OCI-LY7 (cell line): ENCODE measurements around the gene TPD52L2. TPM values are rescaled to one million over a fixed set of nuclear protein-coding genes. Genes with fewer than 3 reads are reported as not detected.

Source experiments
- BruUV-seq: library from RNA; stranded (reverse); fragments of 400-500 nt; replicated peaks from 2 replicates; lab custom pipeline; 2021; lab: Mats Ljungman, UMichigan
- CTCF ChIA-PET: fragments of 300-600 bp; sonication (Branson Sonifier 250); formaldehyde crosslinking; loops from one replicate; lab custom pipeline; 2022; ENCODE audit warnings: antibody characterized with exemption; ENCODE audit not compliant: unreplicated experiment; lab: Charles Lee
- POLR2A ChIA-PET: fragments of 300-600 bp; sonication (Branson Sonifier 250); formaldehyde crosslinking; loops from one replicate; lab custom pipeline; 2022; ENCODE audit warnings: antibody characterized with exemption; lab: Charles Lee
- DNase-seq: peaks from one replicate; pipeline ENCODE4 v3.0.0-alpha.2; 2015; ENCODE audit warnings: low spot score
- H2AFZ ChIP-seq: fragments of 200-600 bp; sonication (generic), shearing (Covaris generic); 2 replicates; pipeline ENCODE4 v1.6.1; 2014; ENCODE audit warnings: mild to moderate bottlenecking, antibody characterized with exemption, low read length, moderate library complexity
- H3K27ac ChIP-seq: fragments of 200-600 bp; sonication (generic); 2 replicates; pipeline ENCODE4 v1.5.1; 2014; ENCODE audit warnings: mixed run types, low read depth, mild to moderate bottlenecking, moderate library complexity, low read length, inconsistent platforms; ENCODE audit not compliant: poor library complexity, severe bottlenecking
- H3K36me3 ChIP-seq: fragments of 200-600 bp; sonication (generic); 2 replicates; pipeline ENCODE4 v1.6.1; 2014; ENCODE audit warnings: mild to moderate bottlenecking, antibody characterized with exemption, low read length, moderate library complexity, mixed read lengths; ENCODE audit not compliant: insufficient read depth
- H3K4me1 ChIP-seq: fragments of 200-600 bp; sonication (generic); 2 replicates; pipeline ENCODE4 v1.5.1; 2014; ENCODE audit warnings: mild to moderate bottlenecking, low read length; ENCODE audit not compliant: insufficient read depth, poor library complexity, severe bottlenecking
- H3K4me2 ChIP-seq: fragments of 200-600 bp; sonication (generic); 2 replicates; pipeline ENCODE4 v1.6.1; 2014; ENCODE audit warnings: mild to moderate bottlenecking, low read length
- H3K4me3 ChIP-seq: fragments of 200-600 bp; sonication (generic); 2 replicates; pipeline ENCODE4 v1.5.1; 2014; ENCODE audit warnings: mild to moderate bottlenecking, low read depth, low read length; ENCODE audit not compliant: poor library complexity, severe bottlenecking
- H3K79me2 ChIP-seq: fragments of 200-600 bp; sonication (generic); 2 replicates; pipeline ENCODE4 v1.6.1; 2016; ENCODE audit warnings: low read depth, mild to moderate bottlenecking, low read length, moderate library complexity, mixed read lengths; ENCODE audit not compliant: insufficient read depth
- H3K9me2 ChIP-seq: fragments of 200-600 bp; sonication (generic); 2 replicates; pipeline ENCODE4 v1.6.1; 2016; ENCODE audit warnings: mild to moderate bottlenecking, low read length, mixed read lengths; ENCODE audit not compliant: insufficient read depth
- H3K9me3 ChIP-seq: fragments of 200-600 bp; sonication (generic); 2 replicates; pipeline ENCODE4 v1.6.1; 2014; ENCODE audit warnings: mild to moderate bottlenecking, mixed run types, low read length, mixed read lengths
- H4K20me1 ChIP-seq: fragments of 200-600 bp; sonication (generic); 2 replicates; pipeline ENCODE4 v1.6.1; 2014; ENCODE audit warnings: mild to moderate bottlenecking, antibody characterized with exemption, low read length, moderate library complexity, mixed read lengths; ENCODE audit not compliant: insufficient read depth
- CTCF ChIP-seq: fragments of 200-600 bp; sonication (generic); conservative IDR thresholded peaks from 2 replicates; pipeline ENCODE4 v1.5.1; 2014; ENCODE audit warnings: mild to moderate bottlenecking, antibody characterized with exemption, low read length, moderate library complexity, mixed read lengths
- EZH2phosphoT487 ChIP-seq: fragments of 200-600 bp; sonication (generic); IDR thresholded peaks from 2 replicates; pipeline ENCODE4 v1.6.1; 2018; ENCODE audit warnings: low read depth, borderline replicate concordance, mild to moderate bottlenecking, mixed run types, antibody characterized with exemption, low read length, moderate library complexity, mixed read lengths
- intact Hi-C: fragments of 100-400 bp; cut with micrococcal nuclease; formaldehyde crosslinking; loops from one replicate; pipeline ENCODE4 v1.10.0; 2022; ENCODE audit not compliant: unreplicated experiment
- total RNA-seq, 2 experiments: library from RNA; depleted of rRNA in 1 of 2; stranded (reverse); fragments of >200 nt in 1 of 2; shearing (Covaris generic) in 1 of 2; gene quantifications; 2 replicates each; pipeline ENCODE4 v1.2.3, GENCODE V29; 2014 to 2022

The TPD52L2 gene
- total RNA-seq, 2 experiments from 2014 or later, result 27.2 to 51.0 TPM

DNA sequence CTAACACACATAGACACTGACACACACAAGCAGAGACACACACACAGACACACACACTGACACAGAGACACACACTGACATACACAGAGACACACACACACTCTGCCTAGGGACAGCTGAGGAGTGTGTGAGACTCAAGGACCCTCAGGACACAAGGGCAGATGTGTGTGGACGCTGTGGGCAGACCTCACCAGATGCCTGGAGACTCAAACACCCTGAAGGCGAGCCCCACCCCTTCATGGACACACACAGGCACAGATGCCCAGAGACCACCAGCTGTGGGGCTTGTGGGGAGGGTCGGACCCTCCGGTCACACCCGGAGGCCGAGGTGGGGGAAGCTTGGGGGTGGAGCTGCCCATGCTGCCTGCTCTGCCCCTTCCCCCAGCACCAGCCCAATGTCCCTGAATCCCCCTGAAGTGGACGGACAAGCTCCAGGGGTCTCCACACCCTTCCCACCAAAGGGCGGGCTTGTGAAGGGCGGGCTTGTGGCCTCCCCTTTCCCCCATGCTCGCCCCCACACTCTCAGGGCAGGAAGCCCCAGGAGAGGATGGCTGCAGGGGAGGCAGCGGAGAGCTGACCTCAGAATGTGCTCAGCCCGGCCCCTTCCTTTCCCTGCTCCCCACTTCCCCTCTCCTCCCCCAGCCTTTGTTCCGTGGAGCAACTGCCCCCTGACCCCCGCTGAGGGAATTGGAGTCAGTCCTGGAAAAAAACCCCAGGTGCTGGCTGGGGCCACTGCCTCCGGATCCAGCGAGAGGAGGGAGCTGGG is 17.6 kb upstream of the TPD52L2 start:
- H3K4me1 ChIP-seq, result no peaks in the 10 kb centered on the region
- BruUV-seq, result no TSS peak
- intact Hi-C loops, result no loop called here

GRCh38 chr20:63848003-63848911 is 16.8 kb upstream of the TPD52L2 start:
- Histone ChIP-seq H3K79me2 (no peaks in the 10 kb centered on the region), H3K9me2 (no peaks in the 10 kb centered on the region), H3K36me3 (no peaks in the 10 kb centered on the region), H4K20me1 (no peaks in the 10 kb centered on the region), H3K4me2 (no peak overlapping the region), H3K4me1 (no peaks in the 10 kb centered on the region), H3K9me3 (no peaks in the 10 kb centered on the region), H2AFZ (no peak overlapping the region), H3K4me3 (no peak overlapping the region), H3K27ac (no peak overlapping the region)
- ChIA-PET POLR2A (interaction anchor here (0.7 kb wide), 1 partner anchor 703 kb away, joined by 6 read pairs; no protein-coding TSS in a partner anchor), CTCF (no interaction called here)
- intact Hi-C loops, result no loop called here
- no TSS peak for BruUV-seq
- no peak for TF ChIP-seq CTCF
- DNase-seq, result no peak

More for the DNA sequence above, 17.6 kb upstream of the TPD52L2 start:
- H3K9me2 ChIP-seq, result no peaks in the 10 kb centered on the region
- H3K9me3 ChIP-seq, result no peaks in the 10 kb centered on the region
- H3K36me3 ChIP-seq, result no peaks in the 10 kb centered on the region
- no peak overlapping the region for H3K27ac ChIP-seq
- H3K4me2 ChIP-seq, result no peak overlapping the region
- H3K79me2 ChIP-seq, result no peaks in the 10 kb centered on the region
- DNase-seq, result no peak
- TF ChIP-seq CTCF, result no peak
- no peak for TF ChIP-seq EZH2phosphoT487
- no peak overlapping the region for H3K4me3 ChIP-seq
- ChIA-PET CTCF (interaction anchor here (0.6 kb wide), 1 partner anchor 303 kb away, joined by 4 read pairs; no protein-coding TSS in a partner anchor), POLR2A (no interaction called here)
- H2AFZ ChIP-seq, result no peak overlapping the region
- H4K20me1 ChIP-seq, result no peaks in the 10 kb centered on the region
